Sigmoid colon (tissue), 4 donors: ENCODE measurements around the gene ENDOU.

ENCODE experiments used
- EP300 ChIP-seq, 4 donors: sonication (generic); formaldehyde crosslinking; IDR thresholded peaks; one replicate each; pipeline ENCODE4 v1.6.1; 2017; ENCODE audit warnings: antibody characterized with exemption in 4 of 4
- POLR2A ChIP-seq, 2 donors: fragments of 450-650 bp; IDR thresholded peaks; one replicate each; pipeline ENCODE4 v1.6.1; 2016; ENCODE audit warnings: antibody characterized with exemption in 2 of 2, mild to moderate bottlenecking in 2 of 2, moderate library complexity in 2 of 2
- POLR2AphosphoS5 ChIP-seq, 4 donors: sonication (generic); formaldehyde crosslinking; IDR thresholded peaks; one replicate each; pipeline ENCODE4 v1.6.1; 2017; ENCODE audit warnings: antibody characterized with exemption in 4 of 4
- TF ChIP-seq, protein P1 (sequence below), 4 experiments: fragments of 450-650 bp in 3 of 4; fragments of 200-600 bp in 1 of 4; IDR thresholded peaks; one replicate each; pipeline ENCODE4 v1.5.1; 2016 to 2019; ENCODE audit warnings: antibody characterized with exemption in 4 of 4, mild to moderate bottlenecking in 3 of 4, moderate library complexity in 2 of 4

GRCh38 chr12:47709671-47710070 is 15.6 kb downstream of the ENDOU start:
- no peak for TF ChIP-seq POLR2A (IDR thresholded peaks at IDR 0.05)
- TF ChIP-seq, protein P1, sequence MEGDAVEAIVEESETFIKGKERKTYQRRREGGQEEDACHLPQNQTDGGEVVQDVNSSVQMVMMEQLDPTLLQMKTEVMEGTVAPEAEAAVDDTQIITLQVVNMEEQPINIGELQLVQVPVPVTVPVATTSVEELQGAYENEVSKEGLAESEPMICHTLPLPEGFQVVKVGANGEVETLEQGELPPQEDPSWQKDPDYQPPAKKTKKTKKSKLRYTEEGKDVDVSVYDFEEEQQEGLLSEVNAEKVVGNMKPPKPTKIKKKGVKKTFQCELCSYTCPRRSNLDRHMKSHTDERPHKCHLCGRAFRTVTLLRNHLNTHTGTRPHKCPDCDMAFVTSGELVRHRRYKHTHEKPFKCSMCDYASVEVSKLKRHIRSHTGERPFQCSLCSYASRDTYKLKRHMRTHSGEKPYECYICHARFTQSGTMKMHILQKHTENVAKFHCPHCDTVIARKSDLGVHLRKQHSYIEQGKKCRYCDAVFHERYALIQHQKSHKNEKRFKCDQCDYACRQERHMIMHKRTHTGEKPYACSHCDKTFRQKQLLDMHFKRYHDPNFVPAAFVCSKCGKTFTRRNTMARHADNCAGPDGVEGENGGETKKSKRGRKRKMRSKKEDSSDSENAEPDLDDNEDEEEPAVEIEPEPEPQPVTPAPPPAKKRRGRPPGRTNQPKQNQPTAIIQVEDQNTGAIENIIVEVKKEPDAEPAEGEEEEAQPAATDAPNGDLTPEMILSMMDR (IDR thresholded peaks at IDR 0.05): no peak
- no peak for TF ChIP-seq EP300 (IDR thresholded peaks at IDR 0.05)
- TF ChIP-seq POLR2AphosphoS5 (IDR thresholded peaks at IDR 0.05): no peak
